Measurements from ENCODE around the gene CALHM4. TPM values are rescaled to one million over a fixed set of nuclear protein-coding genes. Genes with fewer than 3 reads are reported as not detected.

The CALHM4 gene
- not detected for total RNA-seq
- long read RNA-seq = 0 reads

DNA sequence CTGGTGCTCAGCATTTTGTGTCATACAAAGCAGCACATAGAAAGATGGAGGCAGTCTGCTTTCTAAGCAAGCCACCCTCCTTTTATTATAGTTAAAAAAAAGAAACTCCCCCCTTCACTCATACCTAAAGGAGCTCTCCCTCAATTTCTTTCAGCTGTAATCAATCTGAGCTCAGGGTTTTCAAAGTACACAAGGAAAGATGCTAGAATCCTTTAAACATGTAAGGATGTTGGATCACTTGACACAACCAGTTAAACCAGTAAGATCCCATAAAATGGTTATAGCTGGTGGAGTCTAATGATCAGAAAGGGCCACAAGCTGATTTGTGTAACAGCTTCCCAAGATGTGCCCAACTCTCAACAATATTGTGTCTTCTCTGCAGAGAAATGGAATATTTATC lies at the start of gene CALHM4:
Gene CALHM4, plus strand, starts transcription at position 301 of the 400 bp plus-strand sequence. Its CDS starts 43 bp downstream, at position 344.
- intact Hi-C loops (cut with DNase I, micrococcal nuclease) = no loop called here
- DNase-seq (no peak), ATAC-seq (no peak)

DNA sequence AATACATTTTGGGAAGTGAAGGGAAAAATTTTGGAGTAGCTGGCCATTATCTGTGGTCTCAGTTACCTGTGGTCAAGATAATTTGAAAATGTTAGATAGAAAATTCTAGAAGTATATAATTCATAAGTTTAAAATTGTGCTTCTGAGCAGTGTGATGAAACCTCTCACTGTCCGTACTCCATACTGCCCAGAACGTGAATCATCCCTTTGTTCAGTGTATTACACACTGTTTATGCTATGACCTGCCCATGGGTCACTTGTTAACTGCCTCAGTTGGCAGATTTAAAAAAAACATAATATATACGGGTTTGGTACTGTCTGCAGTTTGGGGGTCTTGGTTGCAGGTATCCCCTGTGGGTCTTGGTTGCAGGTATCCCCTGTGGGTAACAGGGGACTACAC lies 46.2 kb upstream of the CALHM4 start:
- DNase-seq (no peak), ATAC-seq (no peak)
- intact Hi-C loops (cut with DNase I, micrococcal nuclease) = no loop called here

DNA sequence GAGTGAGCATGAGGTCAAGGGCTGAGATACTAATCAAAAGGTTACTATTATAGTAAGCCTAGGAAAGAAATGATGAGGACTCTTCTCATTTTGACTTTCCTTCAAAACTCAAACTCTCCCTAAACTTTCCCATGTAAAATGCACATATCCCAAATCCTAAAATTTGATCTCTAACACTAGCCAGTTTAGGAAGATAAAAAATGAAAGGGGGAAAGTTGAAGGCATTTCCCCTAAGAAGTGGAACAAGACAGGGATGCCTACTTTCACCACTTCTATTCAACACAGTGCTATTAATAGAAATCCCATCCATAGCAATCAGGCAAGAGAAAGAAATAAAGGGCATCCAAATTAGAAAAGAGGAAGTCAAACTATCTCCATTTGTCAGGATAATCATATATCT lies 45.0 kb upstream of the CALHM4 start:
- no peak for DNase-seq
- no peak for ATAC-seq
- intact Hi-C loops (cut with DNase I, micrococcal nuclease) = no loop called here

- ATAC-seq (peak; percentile 41), DNase-seq (no peak)
- intact Hi-C loops (cut with DNase I, micrococcal nuclease) = no loop called here
These were observed 42.0 kb upstream of the CALHM4 start, which contains the start of gene CALHM5 for GRCh38 chr6:116511424-116512110. CALHM5 (plus strand) TSS chr6:116511639; CDS start chr6:116511697, 58 bp downstream.

DNA sequence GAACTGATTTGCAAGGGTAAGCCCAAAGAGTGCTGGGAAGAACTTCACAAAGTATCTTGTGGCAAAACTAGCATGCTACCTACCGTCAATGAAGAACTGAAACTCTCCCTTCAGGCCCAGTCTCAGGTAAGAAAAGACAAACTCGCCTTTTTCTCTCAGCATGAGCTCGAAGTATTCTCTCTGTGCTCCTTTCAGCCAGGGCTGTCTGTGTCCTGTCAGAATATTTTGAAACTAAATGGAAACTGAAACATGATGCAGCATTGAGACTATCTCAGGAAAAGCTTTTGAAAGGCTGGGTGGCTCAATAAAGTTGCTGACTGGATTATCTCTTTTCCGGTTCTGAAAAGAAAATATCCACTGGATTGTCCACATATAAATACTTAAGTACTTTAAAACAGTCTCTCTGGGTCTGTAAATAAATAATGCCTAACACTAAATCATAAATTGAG lies 41.4 kb upstream of the CALHM4 start:
- no peak for DNase-seq
- no peak for ATAC-seq
- intact Hi-C loops (cut with DNase I, micrococcal nuclease) = no loop called here

DNA sequence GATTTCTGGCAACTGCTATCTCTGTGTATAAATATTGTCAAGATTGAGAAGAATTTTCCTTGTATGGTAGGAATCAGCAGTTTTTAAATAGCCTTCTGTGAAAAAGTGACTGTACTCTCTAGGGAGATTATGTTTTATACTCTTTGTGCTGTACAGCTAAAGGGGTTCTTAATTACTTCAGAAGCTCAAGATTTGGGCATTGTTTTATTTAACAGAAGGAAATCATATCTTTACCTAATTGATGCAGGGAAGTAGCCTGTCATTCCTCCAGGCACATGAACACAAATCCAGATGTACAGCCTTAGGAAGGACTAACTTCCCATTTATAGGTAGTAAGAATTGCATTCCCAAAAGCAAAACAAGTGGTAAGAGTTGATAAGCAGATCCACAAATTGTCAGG lies 40.8 kb upstream of the CALHM4 start:
- no peak for ATAC-seq
- intact Hi-C loops (cut with DNase I, micrococcal nuclease) = no loop called here
- DNase-seq = no peak

- no peak for DNase-seq
- no peak for ATAC-seq
- intact Hi-C loops (cut with DNase I, micrococcal nuclease) = no loop called here
These were observed 40.2 kb upstream of the CALHM4 start for GRCh38 chr6:116513224-116513875.

GRCh38 chr6:116514111-116514510 lies 39.4 kb upstream of the CALHM4 start:
- no peak for ATAC-seq
- intact Hi-C loops (cut with DNase I, micrococcal nuclease) = no loop called here
- DNase-seq = no peak

GRCh38 chr6:116515141-116515540 lies 38.4 kb upstream of the CALHM4 start:
- no peak for ATAC-seq
- intact Hi-C loops (cut with DNase I, micrococcal nuclease) = no loop called here

DNA sequence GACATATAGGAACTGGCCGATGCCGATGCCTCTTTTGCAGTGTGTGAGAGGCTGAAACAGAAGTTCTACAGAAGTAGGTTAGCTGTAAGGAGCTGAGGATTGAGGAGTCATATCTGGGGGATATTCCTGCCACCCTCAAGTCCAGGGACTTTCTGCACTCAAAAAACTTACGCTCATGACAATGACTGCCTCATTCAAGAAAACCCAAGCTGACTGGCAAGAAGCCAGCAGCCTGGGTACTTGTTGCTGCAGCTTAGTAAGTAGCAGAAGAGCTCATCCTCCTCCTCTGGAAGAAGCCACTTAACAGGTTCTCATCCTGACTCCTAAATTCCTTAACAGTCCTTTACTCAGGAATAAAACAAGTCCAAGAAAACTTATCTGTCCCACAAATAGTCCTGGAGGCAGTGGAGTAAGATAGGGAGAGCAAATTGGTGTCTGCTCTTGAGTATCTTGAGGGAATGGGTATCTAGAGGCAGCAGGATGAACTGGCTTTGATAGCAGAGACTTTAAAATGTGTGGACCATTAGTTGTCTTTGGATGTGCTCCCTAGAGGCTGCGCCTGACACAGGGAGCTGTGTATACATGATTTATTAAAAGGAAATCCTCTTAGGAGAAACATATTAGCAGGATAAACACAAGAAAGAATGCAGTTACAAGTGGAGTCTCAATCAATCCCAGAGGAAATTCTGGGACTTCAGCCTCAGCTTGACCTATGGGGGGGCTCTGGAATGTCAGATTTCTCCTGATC lies 34.8 kb upstream of the CALHM4 start:
- ATAC-seq (no peak), DNase-seq (no peak)
- intact Hi-C loops (cut with DNase I, micrococcal nuclease) = no loop called here

More at GRCh38 chr6:116515141-116515540, 38.4 kb upstream of the CALHM4 start:
- DNase-seq = no peak

DNA sequence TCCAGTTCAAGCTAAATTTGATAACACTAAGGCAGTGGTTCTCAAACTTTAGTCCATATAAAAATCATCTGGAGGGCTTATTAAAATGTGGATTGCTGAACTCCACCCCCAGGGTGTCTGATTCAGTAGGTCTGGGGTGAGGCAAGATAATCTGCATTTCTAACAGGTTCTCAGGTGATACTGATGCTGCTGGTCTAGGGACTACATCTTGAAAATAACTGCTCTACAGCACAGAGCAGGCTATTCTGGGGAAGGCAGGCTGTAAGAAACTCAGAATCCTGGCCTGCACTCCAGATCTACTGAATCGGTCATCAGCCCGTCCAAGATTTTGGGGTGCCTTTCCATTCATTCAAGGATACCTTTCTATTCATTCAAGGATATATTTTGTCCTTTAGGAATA lies 30.7 kb upstream of the CALHM4 start:
- DNase-seq (no peak), ATAC-seq (no peak)
- intact Hi-C loops (cut with DNase I, micrococcal nuclease) = no loop called here

GRCh38 chr6:116524236-116524635 lies 29.3 kb upstream of the CALHM4 start:
- DNase-seq = no peak
- ATAC-seq = no peak

DNA sequence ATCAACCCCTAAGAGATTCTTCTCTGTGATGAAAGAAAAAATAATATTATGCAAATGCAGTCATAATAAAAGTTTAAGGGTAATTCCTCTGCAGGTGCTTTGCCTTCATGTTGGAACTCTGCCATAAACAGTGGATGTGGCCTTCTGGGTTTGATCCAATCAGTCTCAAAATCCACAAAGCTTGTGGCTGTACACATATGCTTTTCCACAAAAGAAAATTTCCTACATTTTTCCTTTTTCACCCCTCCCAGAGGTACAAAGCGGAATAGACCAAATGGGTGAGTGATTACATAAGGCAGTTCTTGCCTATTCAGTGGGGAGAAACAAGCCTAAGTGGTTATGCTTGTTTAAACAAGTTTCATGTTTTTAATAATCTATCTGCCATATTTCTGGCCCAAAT lies 25.4 kb upstream of the CALHM4 start:
- intact Hi-C loops (cut with DNase I, micrococcal nuclease) = no loop called here
- DNase-seq (no peak), ATAC-seq (no peak)

More at GRCh38 chr6:116524236-116524635, 29.3 kb upstream of the CALHM4 start:
- intact Hi-C loops (cut with DNase I, micrococcal nuclease) = no loop called here

DNA sequence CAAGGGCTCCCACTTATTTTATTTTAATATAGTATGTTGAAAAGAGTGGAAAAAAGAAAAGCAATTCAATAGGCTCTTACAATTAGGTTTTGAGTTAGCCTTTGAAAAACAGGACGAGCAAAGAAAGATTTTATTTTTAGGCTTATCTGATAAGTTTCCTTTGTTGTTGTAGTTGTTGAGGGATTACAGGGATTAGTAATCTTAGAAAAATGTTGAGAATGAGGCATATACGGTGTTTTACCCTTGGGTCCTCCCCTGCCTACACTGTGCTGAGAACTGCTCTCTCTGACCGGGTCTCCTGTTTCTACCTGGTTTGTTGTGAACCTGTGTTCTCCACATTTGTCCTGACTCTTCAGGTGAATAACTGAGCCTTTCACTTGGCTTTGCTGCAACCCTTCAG lies 24.8 kb upstream of the CALHM4 start:
- DNase-seq (no peak), ATAC-seq (no peak)
- intact Hi-C loops (cut with DNase I, micrococcal nuclease) = no loop called here

GRCh38 chr6:116529466-116530290 lies 23.9 kb upstream of the CALHM4 start:
- no peak for ATAC-seq
- DNase-seq = no peak
- intact Hi-C loops (cut with DNase I, micrococcal nuclease) = no loop called here

- DNase-seq = no peak
- no peak for ATAC-seq
- intact Hi-C loops (cut with DNase I, micrococcal nuclease) = no loop called here
These were observed 23.1 kb upstream of the CALHM4 start for GRCh38 chr6:116530436-116530835.

DNA sequence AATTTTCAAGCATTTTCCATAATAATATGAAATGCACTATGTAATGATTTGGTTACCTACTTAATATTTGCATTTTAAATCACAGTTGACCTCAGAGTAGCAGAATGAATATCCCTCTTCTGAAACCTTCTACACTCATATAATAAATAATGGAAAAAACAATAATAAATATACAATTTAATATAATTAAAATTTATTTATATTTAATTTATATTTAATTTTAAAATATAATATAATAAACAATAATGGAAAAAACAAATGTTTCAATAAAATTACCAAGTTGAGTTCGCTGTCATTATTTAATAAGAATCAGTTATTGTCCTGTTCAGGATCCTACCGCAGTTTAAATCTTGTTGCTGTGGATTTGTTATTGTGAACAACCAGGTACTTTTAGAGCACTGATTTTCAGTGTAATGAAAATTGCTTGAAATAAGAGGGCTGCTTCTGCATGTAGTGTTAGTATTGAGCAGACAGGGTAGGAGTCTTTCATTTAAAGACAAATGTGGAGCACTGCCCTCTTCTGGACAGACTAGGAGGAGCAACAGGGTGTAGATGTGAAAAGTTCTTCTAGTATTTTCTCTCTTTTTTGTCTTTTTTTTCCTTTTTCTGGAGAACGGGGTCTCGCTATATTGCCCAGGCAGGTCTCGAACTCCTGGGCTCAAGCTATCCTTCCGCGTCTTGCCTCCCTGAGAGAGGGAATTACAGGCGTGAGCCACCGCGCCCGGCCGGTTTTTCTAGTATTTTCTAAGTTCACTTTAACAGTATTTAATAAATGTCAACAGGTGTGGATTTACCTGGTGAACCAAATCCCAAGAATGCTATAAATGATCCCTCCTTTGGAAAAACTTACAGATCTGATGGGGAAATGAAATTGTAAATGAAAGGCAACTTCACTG lies 21.6 kb upstream of the CALHM4 start:
- intact Hi-C loops (cut with DNase I, micrococcal nuclease) = no loop called here
- DNase-seq (peak; percentile 32 to 59), ATAC-seq (peak; percentile 75)

All from left colon (tissue), 2 donors.